HepG2 (cell line): ENCODE measurements around the gene BICRAL.

ENCODE experiments used
- AFF4 ChIP-seq: sonication (generic); formaldehyde crosslinking; IDR thresholded peaks from 2 replicates; pipeline ENCODE4 v1.4.0; 2020; ENCODE audit warnings: missing genetic modification reagents
- CHD4 ChIP-seq: fragments of 200-600 bp; sonication (generic); IDR thresholded peaks from 2 replicates; pipeline ENCODE4 v1.7.0; 2017; ENCODE audit warnings: mild to moderate bottlenecking, low read length, borderline replicate concordance
- MAFK ChIP-seq, 2 experiments: IDR thresholded peaks in 1 of 2; conservative IDR thresholded peaks in 1 of 2; 2 replicates each; pipeline ENCODE4 v1.6.1; 2011; ENCODE audit warnings: improper control_type of control experiment in 2 of 2, low read length in 2 of 2
- MAZ ChIP-seq, 2 experiments: sonication (generic) in 1 of 2; formaldehyde crosslinking in 1 of 2; IDR thresholded peaks; 2 replicates each; pipeline versions ENCODE4 v1.5.0 to v1.6.1; 2012 to 2020; ENCODE audit warnings: low read depth in 2 of 2, mild to moderate bottlenecking in 2 of 2, borderline replicate concordance in 1 of 2, improper control_type of control experiment in 1 of 2, low read length in 1 of 2, missing genetic modification reagents in 1 of 2, moderate library complexity in 1 of 2
- POLR2A ChIP-seq, 2 experiments: IDR thresholded peaks; 2 replicates each; pipeline ENCODE4 v1.6.1; 2011; ENCODE audit warnings: low read depth in 2 of 2, low read length in 2 of 2, mild to moderate bottlenecking in 1 of 2, moderate library complexity in 1 of 2; ENCODE audit not compliant: insufficient read depth in 1 of 2
- SMAD9 ChIP-seq: sonication (generic); formaldehyde crosslinking; IDR thresholded peaks from 2 replicates; pipeline ENCODE4 v1.5.1; 2020; ENCODE audit warnings: mild to moderate bottlenecking, missing genetic modification reagents
- SSRP1 ChIP-seq: IDR thresholded peaks from 2 replicates; pipeline ENCODE4 v1.6.1; 2016; ENCODE audit warnings: control low read depth
- ZNF318 ChIP-seq: sonication (generic); formaldehyde crosslinking; IDR thresholded peaks from 2 replicates; pipeline ENCODE4 v1.4.0; 2020; ENCODE audit warnings: mild to moderate bottlenecking, missing genetic modification reagents
- ZNF761 ChIP-seq: sonication (generic); formaldehyde crosslinking; conservative IDR thresholded peaks from 2 replicates; pipeline ENCODE4 v1.4.0; 2020; ENCODE audit warnings: mild to moderate bottlenecking, missing genetic modification reagents
- TF ChIP-seq, protein P1 (sequence below), 2 experiments: fragments of 450-650 bp in 1 of 2; sonication (generic) in 1 of 2; formaldehyde crosslinking in 1 of 2; IDR thresholded peaks; 2 replicates each; pipeline versions ENCODE4 v1.6.1 to v1.8.0; 2016 to 2022; ENCODE audit warnings: antibody characterized with exemption in 1 of 2, mild to moderate bottlenecking in 1 of 2, missing genetic modification reagents in 1 of 2
- TF ChIP-seq, protein P2 (sequence below): sonication (generic); formaldehyde crosslinking; conservative IDR thresholded peaks from 2 replicates; pipeline ENCODE4 v1.4.0; 2020; ENCODE audit warnings: missing genetic modification reagents

GRCh38 chr6:42774201-42774600 lies 7.7 kb upstream of the BICRAL start:
- TF ChIP-seq MAFK (conservative IDR thresholded peaks at IDR 0.05 in 1 of 2, IDR thresholded peaks at IDR 0.05 in 1 of 2; ENCODE audit: low read length in 2 of 2) (no peak), SMAD9 (no peak), MAZ (IDR thresholded peaks at IDR 0.05; ENCODE audit: borderline replicate concordance, low read depth, low read length) (no peak), MAZ (CRISPR knock-in tag; IDR thresholded peaks at IDR 0.05; ENCODE audit: low read depth) (no peak), SSRP1 (CRISPR knock-in tag) (no peak), POLR2A (IDR thresholded peaks at IDR 0.05; ENCODE audit: insufficient read depth in 1 of 2, low read depth in 2 of 2, low read length in 2 of 2) (no peak), CHD4 (no peak), ZNF318 (CRISPR knock-in tag) (no peak), AFF4 (CRISPR knock-in tag) (no peak), ZNF761 (CRISPR knock-in tag) (no peak)
- TF ChIP-seq, protein P1, sequence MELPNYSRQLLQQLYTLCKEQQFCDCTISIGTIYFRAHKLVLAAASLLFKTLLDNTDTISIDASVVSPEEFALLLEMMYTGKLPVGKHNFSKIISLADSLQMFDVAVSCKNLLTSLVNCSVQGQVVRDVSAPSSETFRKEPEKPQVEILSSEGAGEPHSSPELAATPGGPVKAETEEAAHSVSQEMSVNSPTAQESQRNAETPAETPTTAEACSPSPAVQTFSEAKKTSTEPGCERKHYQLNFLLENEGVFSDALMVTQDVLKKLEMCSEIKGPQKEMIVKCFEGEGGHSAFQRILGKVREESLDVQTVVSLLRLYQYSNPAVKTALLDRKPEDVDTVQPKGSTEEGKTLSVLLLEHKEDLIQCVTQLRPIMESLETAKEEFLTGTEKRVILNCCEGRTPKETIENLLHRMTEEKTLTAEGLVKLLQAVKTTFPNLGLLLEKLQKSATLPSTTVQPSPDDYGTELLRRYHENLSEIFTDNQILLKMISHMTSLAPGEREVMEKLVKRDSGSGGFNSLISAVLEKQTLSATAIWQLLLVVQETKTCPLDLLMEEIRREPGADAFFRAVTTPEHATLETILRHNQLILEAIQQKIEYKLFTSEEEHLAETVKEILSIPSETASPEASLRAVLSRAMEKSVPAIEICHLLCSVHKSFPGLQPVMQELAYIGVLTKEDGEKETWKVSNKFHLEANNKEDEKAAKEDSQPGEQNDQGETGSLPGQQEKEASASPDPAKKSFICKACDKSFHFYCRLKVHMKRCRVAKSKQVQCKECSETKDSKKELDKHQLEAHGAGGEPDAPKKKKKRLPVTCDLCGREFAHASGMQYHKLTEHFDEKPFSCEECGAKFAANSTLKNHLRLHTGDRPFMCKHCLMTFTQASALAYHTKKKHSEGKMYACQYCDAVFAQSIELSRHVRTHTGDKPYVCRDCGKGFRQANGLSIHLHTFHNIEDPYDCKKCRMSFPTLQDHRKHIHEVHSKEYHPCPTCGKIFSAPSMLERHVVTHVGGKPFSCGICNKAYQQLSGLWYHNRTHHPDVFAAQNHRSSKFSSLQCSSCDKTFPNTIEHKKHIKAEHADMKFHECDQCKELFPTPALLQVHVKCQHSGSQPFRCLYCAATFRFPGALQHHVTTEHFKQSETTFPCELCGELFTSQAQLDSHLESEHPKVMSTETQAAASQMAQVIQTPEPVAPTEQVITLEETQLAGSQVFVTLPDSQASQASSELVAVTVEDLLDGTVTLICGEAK (IDR thresholded peaks at IDR 0.05): no peak
- TF ChIP-seq, protein P1 (CRISPR knock-in tag; IDR thresholded peaks at IDR 0.05): no peak
- TF ChIP-seq, protein P2, sequence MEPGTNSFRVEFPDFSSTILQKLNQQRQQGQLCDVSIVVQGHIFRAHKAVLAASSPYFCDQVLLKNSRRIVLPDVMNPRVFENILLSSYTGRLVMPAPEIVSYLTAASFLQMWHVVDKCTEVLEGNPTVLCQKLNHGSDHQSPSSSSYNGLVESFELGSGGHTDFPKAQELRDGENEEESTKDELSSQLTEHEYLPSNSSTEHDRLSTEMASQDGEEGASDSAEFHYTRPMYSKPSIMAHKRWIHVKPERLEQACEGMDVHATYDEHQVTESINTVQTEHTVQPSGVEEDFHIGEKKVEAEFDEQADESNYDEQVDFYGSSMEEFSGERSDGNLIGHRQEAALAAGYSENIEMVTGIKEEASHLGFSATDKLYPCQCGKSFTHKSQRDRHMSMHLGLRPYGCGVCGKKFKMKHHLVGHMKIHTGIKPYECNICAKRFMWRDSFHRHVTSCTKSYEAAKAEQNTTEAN (CRISPR knock-in tag): no peak
